Liver (tissue), 9 donors: ENCODE data around the gene ATP6V1C2. TPM values are rescaled to one million over a fixed set of nuclear protein-coding genes. Genes with fewer than 3 reads are reported as not detected.

Source experiments
- DNase-seq: peaks from one replicate; pipeline ENCODE4 v3.0.0-alpha.2; 2017; ENCODE audit warnings: low spot score
- H3K27ac ChIP-seq, 2 donors: one replicate each; pipeline ENCODE4 v1.7.0; 2013; ENCODE audit warnings: inconsistent platforms in 2 of 2, low read length in 2 of 2, control low read depth in 1 of 2, low read depth in 1 of 2, mild to moderate bottlenecking in 1 of 2
- H3K27me3 ChIP-seq, 4 donors: one replicate each; pipeline versions ENCODE4 v1.6.1 to v1.7.0; 2013; ENCODE audit warnings: low read length in 3 of 4, inconsistent platforms in 1 of 4, mild to moderate bottlenecking in 1 of 4, moderate library complexity in 1 of 4; ENCODE audit not compliant: control insufficient read depth in 4 of 4, insufficient read depth in 4 of 4
- H3K36me3 ChIP-seq, 4 donors: one replicate each; pipeline versions ENCODE4 v1.6.1 to v1.7.0; 2013; ENCODE audit warnings: low read length in 3 of 4, mild to moderate bottlenecking in 3 of 4, low read depth in 1 of 4, moderate library complexity in 1 of 4; ENCODE audit not compliant: control insufficient read depth in 4 of 4, insufficient read depth in 3 of 4
- H3K4me1 ChIP-seq, 4 donors: one replicate each; pipeline versions ENCODE4 v1.6.1 to v1.7.0; 2013; ENCODE audit warnings: low read length in 3 of 4, mild to moderate bottlenecking in 3 of 4, moderate library complexity in 1 of 4; ENCODE audit not compliant: control insufficient read depth in 4 of 4, insufficient read depth in 4 of 4
- H3K4me3 ChIP-seq, 3 donors: one replicate each; pipeline versions ENCODE4 v1.6.1 to v1.7.0; 2013; ENCODE audit warnings: low read length in 3 of 3, control low read depth in 1 of 3, low read depth in 1 of 3, mild to moderate bottlenecking in 1 of 3
- H3K9ac ChIP-seq, 2 donors: one replicate each; pipeline ENCODE4 v1.7.0; 2013; ENCODE audit warnings: low read length in 2 of 2, mild to moderate bottlenecking in 2 of 2, moderate library complexity in 2 of 2, control low read depth in 1 of 2, low read depth in 1 of 2
- H3K9me3 ChIP-seq, 4 donors: one replicate each; pipeline versions ENCODE4 v1.6.1 to v1.7.0; 2013; ENCODE audit warnings: low read length in 3 of 4; ENCODE audit not compliant: control insufficient read depth in 4 of 4
- CTCF ChIP-seq: fragments of 150-350 bp; IDR thresholded peaks from 2 replicates; pipeline ENCODE4 v1.5.1; 2017; ENCODE audit warnings: improper control_type of control experiment, low read depth, low read length; ENCODE audit not compliant: missing input control
- EGR1 ChIP-seq, 2 donors: IDR thresholded peaks; 2 replicates each; pipeline ENCODE4 v1.6.1; 2016 to 2018; ENCODE audit warnings: antibody characterized with exemption in 2 of 2, low read depth in 2 of 2
- FOXA1 ChIP-seq: IDR thresholded peaks from 2 replicates; pipeline ENCODE4 v1.6.1; 2016; ENCODE audit warnings: antibody characterized with exemption
- FOXA2 ChIP-seq: IDR thresholded peaks from 2 replicates; pipeline ENCODE4 v1.6.1; 2016; ENCODE audit warnings: antibody characterized with exemption
- HNF4A ChIP-seq, 2 donors: conservative IDR thresholded peaks; 2 replicates each; pipeline ENCODE4 v1.6.1; 2016; ENCODE audit warnings: antibody characterized with exemption in 2 of 2, mild to moderate bottlenecking in 2 of 2
- JUND ChIP-seq, 2 donors: IDR thresholded peaks; 2 replicates each; pipeline ENCODE4 v1.6.1; 2016; ENCODE audit warnings: antibody characterized with exemption in 2 of 2
- MAX ChIP-seq: IDR thresholded peaks from 2 replicates; pipeline ENCODE4 v1.6.1; 2016; ENCODE audit warnings: antibody characterized with exemption
- RAD21 ChIP-seq, 2 donors: IDR thresholded peaks; 2 replicates each; pipeline ENCODE4 v1.6.1; 2016; ENCODE audit warnings: antibody characterized with exemption in 2 of 2, mild to moderate bottlenecking in 2 of 2
- REST ChIP-seq: IDR thresholded peaks from 2 replicates; pipeline ENCODE4 v1.6.1; 2016; ENCODE audit warnings: antibody characterized with exemption, mild to moderate bottlenecking
- SP1 ChIP-seq: IDR thresholded peaks from 2 replicates; pipeline ENCODE4 v1.6.1; 2018; ENCODE audit warnings: antibody characterized with exemption, mild to moderate bottlenecking
- TAF1 ChIP-seq: conservative IDR thresholded peaks from 2 replicates; pipeline ENCODE4 v1.6.1; 2016; ENCODE audit warnings: antibody characterized with exemption, mild to moderate bottlenecking
- YY1 ChIP-seq: IDR thresholded peaks from 2 replicates; pipeline ENCODE4 v1.6.1; 2016; ENCODE audit warnings: antibody characterized with exemption, mild to moderate bottlenecking
- WGBS: extraction: QIAGEN DNeasy Blood & Tissue Kit; methylation state at CpG from one replicate; pipeline ENCODE4 v1.1.7; 2013; 5-methylcytosine and 5-hydroxymethylcytosine counted together
- polyA plus RNA-seq, 2 donors: library from polyadenylated mRNA; stranded (reverse) in 1 of 2; unstranded in 1 of 2; fragments of 200-250 nt in 1 of 2; fragments of >200 nt in 1 of 2; fragmentation: Nextera tagmentation in 1 of 2; extraction: Ambion mirVana in 1 of 2; gene quantifications; one replicate each; pipeline versions ENCODE4 v1.2.1 to v1.2.3, GENCODE V29; 2013 to 2015
- total RNA-seq, 2 donors: library from RNA; depleted of rRNA; stranded (reverse); fragments of >200 nt; gene quantifications; one replicate each; pipeline ENCODE4 v1.2.3, GENCODE V29; 2014
- donor health status: healthy.
- donor health status: healthy.
- donor health status: healthy.
- donor health status: healthy.
- donor health status: healthy.

ATP6V1C2 gene
- total and polyA plus RNA-seq, 4 donors: 0.08 to 0.66 (median 0.33) TPM

- Histone ChIP-seq H3K9ac (no peak overlapping the region), H3K4me1 (peaks cover 3 to 6% (median 5%) of the 10 kb centered on the region in 4 donors), H3K27ac (no peak overlapping the region), H3K36me3 (peaks cover 17 to 60% (median 52%) of the 10 kb centered on the region in 4 donors), H3K4me3 (no peak overlapping the region), H3K27me3 (no peaks in the 10 kb centered on the region), H3K9me3 (no peaks in the 10 kb centered on the region)
- TF ChIP-seq RAD21 (IDR thresholded peaks at IDR 0.05) (no peak), SP1 (no peak), YY1 (no peak), FOXA2 (no peak), HNF4A (conservative IDR thresholded peaks at IDR 0.05) (no peak), EGR1 (IDR thresholded peaks at IDR 0.05; ENCODE audit: low read depth in 2 of 2) (no peak), REST (no peak), MAX (no peak), CTCF (no peak), FOXA1 (no peak)
- no peak for DNase-seq
- WGBS: 95% methylated on average over 2 of the region's 2 CpGs
These were observed 75.3 kb downstream of the ATP6V1C2 start for GRCh38 chr2:10796703-10797102.

GRCh38 chr2:10798783-10799182 lies 77.4 kb downstream of the ATP6V1C2 start:
- H3K36me3 ChIP-seq: peaks cover 15 to 43% (median 38%) of the 10 kb centered on the region in 4 donors
- H3K4me1 ChIP-seq: peaks cover 3 to 9% (median 8%) of the 10 kb centered on the region in 4 donors
- H3K27ac ChIP-seq: no peak overlapping the region
- no peaks in the 10 kb centered on the region for H3K9me3 ChIP-seq
- no peak for DNase-seq
- no peak overlapping the region for H3K9ac ChIP-seq
- H3K27me3 ChIP-seq: no peaks in the 10 kb centered on the region
- WGBS: 89% methylated on average over 8 of the region's 8 CpGs
- no peak overlapping the region for H3K4me3 ChIP-seq
- no peak for TF ChIP-seq TAF1
- TF ChIP-seq REST: no peak
- no peak for TF ChIP-seq FOXA1
- TF ChIP-seq JUND (IDR thresholded peaks at IDR 0.05): no peak
- TF ChIP-seq RAD21 (IDR thresholded peaks at IDR 0.05): no peak
- TF ChIP-seq YY1: no peak
- TF ChIP-seq MAX: no peak
